Smooth muscle cell (in vitro differentiated cells): ENCODE measurements around the gene RAMACL. TPM values are rescaled to one million over a fixed set of nuclear protein-coding genes. Genes with fewer than 3 reads are reported as not detected.

Experiments
- DNase-seq: peaks from one replicate; lab custom pipeline; 2025; ENCODE audit not compliant: unreplicated experiment; lab: John Stamatoyannopoulos, UW
- H2AFZ ChIP-seq: fragments of 200-600 bp; sonication (generic); 2 replicates; pipeline ENCODE4 v1.6.0; 2016; ENCODE audit warnings: antibody characterized with exemption, low read depth, mild to moderate bottlenecking
- H3F3A ChIP-seq: fragments of 200-600 bp; sonication (generic); 2 replicates; pipeline ENCODE4 v1.6.0; 2017; ENCODE audit warnings: antibody characterized with exemption, low read depth
- H3K27ac ChIP-seq: fragments of 200-600 bp; sonication (generic); 2 replicates; pipeline ENCODE4 v1.5.1; 2016; ENCODE audit warnings: low read depth, mild to moderate bottlenecking
- H3K27me3 ChIP-seq: fragments of 200-600 bp; sonication (generic); 2 replicates; pipeline ENCODE4 v1.6.1; 2016; ENCODE audit warnings: low read depth, mild to moderate bottlenecking
- H3K36me3 ChIP-seq: fragments of 200-600 bp; sonication (generic); 2 replicates; pipeline ENCODE4 v1.5.1; 2016; ENCODE audit warnings: low read depth
- H3K4me1 ChIP-seq: fragments of 200-600 bp; sonication (generic); 2 replicates; pipeline ENCODE4 v1.5.1; 2016; ENCODE audit warnings: low read depth
- H3K4me2 ChIP-seq: fragments of 200-600 bp; sonication (generic); 2 replicates; pipeline ENCODE4 v1.6.0; 2016; ENCODE audit warnings: mild to moderate bottlenecking
- H3K4me3 ChIP-seq: fragments of 200-600 bp; sonication (generic); 2 replicates; pipeline ENCODE4 v1.5.1; 2016; ENCODE audit warnings: mild to moderate bottlenecking
- H3K79me2 ChIP-seq: fragments of 200-600 bp; sonication (generic); 2 replicates; pipeline ENCODE4 v1.6.0; 2016; ENCODE audit warnings: low read depth, mild to moderate bottlenecking
- H3K9ac ChIP-seq: fragments of 200-600 bp; sonication (generic); 2 replicates; pipeline ENCODE4 v1.6.0; 2016; ENCODE audit warnings: low read depth
- H3K9me3 ChIP-seq: fragments of 200-600 bp; sonication (generic); replicated peaks from 2 replicates; pipeline ENCODE4 v1.5.1; 2016; ENCODE audit warnings: low read depth
- H4K20me1 ChIP-seq: fragments of 200-600 bp; sonication (generic); 2 replicates; pipeline ENCODE4 v1.6.0; 2016; ENCODE audit warnings: low read depth
- WGBS: methylation state at CpG from one replicate; pipeline ENCODE4 v1.1.7; 2016; ENCODE audit warnings: low lambda C conversion rate; 5-methylcytosine and 5-hydroxymethylcytosine counted together
- polyA plus RNA-seq: library from polyadenylated mRNA; unstranded; fragments of >200 nt; fragmentation: Nextera tagmentation; extraction: Ambion mirVana; gene quantifications from 2 replicates; pipeline ENCODE4 v1.2.1, GENCODE V29; 2016
- total RNA-seq: library from RNA; depleted of rRNA; stranded (reverse); fragments of >200 nt; gene quantifications from 2 replicates; pipeline ENCODE4 v1.2.3, GENCODE V29; 2014
- TF ChIP-seq, protein P1 (sequence below): fragments of 200-600 bp; sonication (generic); IDR thresholded peaks from 2 replicates; pipeline ENCODE4 v1.5.1; 2017; ENCODE audit warnings: borderline replicate concordance, mild to moderate bottlenecking, antibody characterized with exemption; ENCODE audit not compliant: insufficient read depth, poor library complexity, severe bottlenecking

The RAMACL gene
- total and polyA plus RNA-seq, 2 experiments from 2014 or later = 0.13 to 0.14 TPM

DNA sequence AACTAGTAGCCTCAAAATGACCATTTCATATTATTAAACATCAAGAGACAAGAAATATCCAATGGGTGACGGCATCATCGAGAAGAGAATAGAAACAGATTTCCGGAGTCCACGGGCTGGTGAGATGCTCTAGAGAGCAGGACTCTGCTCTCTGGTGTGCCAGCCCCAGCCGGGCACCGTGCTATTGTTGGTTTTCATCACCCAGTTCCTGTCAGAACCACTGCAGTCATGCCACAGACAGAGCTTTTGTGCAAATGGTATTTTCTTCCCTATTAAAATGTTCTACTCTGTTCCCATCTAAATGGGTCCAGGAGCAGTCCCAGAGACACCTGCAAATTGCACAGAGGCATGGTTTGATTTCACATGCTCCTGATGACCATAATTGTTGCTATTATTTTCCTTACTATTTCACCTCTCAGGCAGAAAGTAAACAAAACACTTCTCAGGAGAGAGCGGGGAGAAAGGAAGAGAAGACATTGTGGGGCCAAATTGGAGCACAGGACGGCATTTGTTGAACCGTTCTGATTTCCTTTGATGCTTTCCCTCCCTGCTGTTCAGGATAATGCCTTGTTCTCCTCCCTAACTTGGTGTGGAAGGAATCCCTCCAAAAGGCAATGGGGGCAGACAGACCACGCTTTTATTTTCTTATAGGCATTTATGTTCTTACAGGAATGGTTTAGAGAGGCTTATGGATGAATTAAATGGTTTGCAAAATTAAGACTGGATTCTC, 11.4 kb upstream of the RAMACL start:
- Histone ChIP-seq H3K4me1 (peaks cover 12% of the 10 kb centered on the region), H3K36me3 (no peaks in the 10 kb centered on the region), H3K9me3 (no peaks in the 10 kb centered on the region), H3K27ac (peak overlapping the region; percentile 90), H4K20me1 (no peaks in the 10 kb centered on the region), H3K79me2 (peaks cover 11% of the 10 kb centered on the region), H3K27me3 (no peaks in the 10 kb centered on the region), H3F3A (peaks cover 8% of the 10 kb centered on the region), H3K9ac (peak overlapping the region; percentile 45), H3K4me2 (no peak overlapping the region), H2AFZ (no peak overlapping the region), H3K4me3 (no peak overlapping the region)
- WGBS = 82% methylated on average over 10 of the region's 10 CpGs
- TF ChIP-seq, protein P1, sequence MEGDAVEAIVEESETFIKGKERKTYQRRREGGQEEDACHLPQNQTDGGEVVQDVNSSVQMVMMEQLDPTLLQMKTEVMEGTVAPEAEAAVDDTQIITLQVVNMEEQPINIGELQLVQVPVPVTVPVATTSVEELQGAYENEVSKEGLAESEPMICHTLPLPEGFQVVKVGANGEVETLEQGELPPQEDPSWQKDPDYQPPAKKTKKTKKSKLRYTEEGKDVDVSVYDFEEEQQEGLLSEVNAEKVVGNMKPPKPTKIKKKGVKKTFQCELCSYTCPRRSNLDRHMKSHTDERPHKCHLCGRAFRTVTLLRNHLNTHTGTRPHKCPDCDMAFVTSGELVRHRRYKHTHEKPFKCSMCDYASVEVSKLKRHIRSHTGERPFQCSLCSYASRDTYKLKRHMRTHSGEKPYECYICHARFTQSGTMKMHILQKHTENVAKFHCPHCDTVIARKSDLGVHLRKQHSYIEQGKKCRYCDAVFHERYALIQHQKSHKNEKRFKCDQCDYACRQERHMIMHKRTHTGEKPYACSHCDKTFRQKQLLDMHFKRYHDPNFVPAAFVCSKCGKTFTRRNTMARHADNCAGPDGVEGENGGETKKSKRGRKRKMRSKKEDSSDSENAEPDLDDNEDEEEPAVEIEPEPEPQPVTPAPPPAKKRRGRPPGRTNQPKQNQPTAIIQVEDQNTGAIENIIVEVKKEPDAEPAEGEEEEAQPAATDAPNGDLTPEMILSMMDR = no peak
- no peak for DNase-seq

GRCh38 chr6:166596776-166597507, 10.5 kb upstream of the RAMACL start:
- H3K4me1 ChIP-seq = peaks cover 12% of the 10 kb centered on the region
- no peak for DNase-seq
- WGBS = 97% methylated on average over 15 of the region's 15 CpGs

GRCh38 chr6:166595949-166596348, 9.5 kb upstream of the RAMACL start:
- H3K36me3 ChIP-seq = no peaks in the 10 kb centered on the region
- no peaks in the 10 kb centered on the region for H3K9me3 ChIP-seq
- H3K79me2 ChIP-seq = peaks cover 14% of the 10 kb centered on the region
- H3K9ac ChIP-seq = peak overlapping the region; percentile 15
- 92% methylated on average over 6 of the region's 6 CpGs for WGBS
- peaks cover 12% of the 10 kb centered on the region for H3K4me1 ChIP-seq
- H3K27me3 ChIP-seq = no peaks in the 10 kb centered on the region
- peak overlapping the region; percentile 67 for H3K4me2 ChIP-seq
- no peak overlapping the region for H2AFZ ChIP-seq
- peak overlapping the region; percentile 80 for H3K27ac ChIP-seq
- H3F3A ChIP-seq = peaks cover 8% of the 10 kb centered on the region
- H4K20me1 ChIP-seq = no peaks in the 10 kb centered on the region
- no peak for DNase-seq
- TF ChIP-seq, protein P1 = no peak
- H3K4me3 ChIP-seq = no peak overlapping the region

More at GRCh38 chr6:166596776-166597507, 10.5 kb upstream of the RAMACL start:
- H3K79me2 ChIP-seq = peaks cover 11% of the 10 kb centered on the region
- no peaks in the 10 kb centered on the region for H3K9me3 ChIP-seq
- TF ChIP-seq, protein P1 = no peak
- no peak overlapping the region for H2AFZ ChIP-seq
- H4K20me1 ChIP-seq = no peaks in the 10 kb centered on the region
- H3K9ac ChIP-seq = peak overlapping the region; percentile 15
- H3K4me2 ChIP-seq = no peak overlapping the region
- H3K27ac ChIP-seq = no peak overlapping the region
- peaks cover 8% of the 10 kb centered on the region for H3F3A ChIP-seq
- H3K36me3 ChIP-seq = no peaks in the 10 kb centered on the region
- no peaks in the 10 kb centered on the region for H3K27me3 ChIP-seq
- no peak overlapping the region for H3K4me3 ChIP-seq
